K562 treated with DMSO at 1 percent for 12 hours (cell line): ENCODE data around the gene CEP250. TPM values are rescaled to one million over a fixed set of nuclear protein-coding genes. Genes with fewer than 3 reads are reported as not detected.

Source experiments
- total RNA-seq: library from RNA; unstranded; fragments of 300-600 nt; gene quantifications from 2 replicates; pipeline ENCODE4 v1.2.3, GENCODE V29; 2022; ENCODE audit not compliant: insufficient read depth

The CEP250 gene, protein sequence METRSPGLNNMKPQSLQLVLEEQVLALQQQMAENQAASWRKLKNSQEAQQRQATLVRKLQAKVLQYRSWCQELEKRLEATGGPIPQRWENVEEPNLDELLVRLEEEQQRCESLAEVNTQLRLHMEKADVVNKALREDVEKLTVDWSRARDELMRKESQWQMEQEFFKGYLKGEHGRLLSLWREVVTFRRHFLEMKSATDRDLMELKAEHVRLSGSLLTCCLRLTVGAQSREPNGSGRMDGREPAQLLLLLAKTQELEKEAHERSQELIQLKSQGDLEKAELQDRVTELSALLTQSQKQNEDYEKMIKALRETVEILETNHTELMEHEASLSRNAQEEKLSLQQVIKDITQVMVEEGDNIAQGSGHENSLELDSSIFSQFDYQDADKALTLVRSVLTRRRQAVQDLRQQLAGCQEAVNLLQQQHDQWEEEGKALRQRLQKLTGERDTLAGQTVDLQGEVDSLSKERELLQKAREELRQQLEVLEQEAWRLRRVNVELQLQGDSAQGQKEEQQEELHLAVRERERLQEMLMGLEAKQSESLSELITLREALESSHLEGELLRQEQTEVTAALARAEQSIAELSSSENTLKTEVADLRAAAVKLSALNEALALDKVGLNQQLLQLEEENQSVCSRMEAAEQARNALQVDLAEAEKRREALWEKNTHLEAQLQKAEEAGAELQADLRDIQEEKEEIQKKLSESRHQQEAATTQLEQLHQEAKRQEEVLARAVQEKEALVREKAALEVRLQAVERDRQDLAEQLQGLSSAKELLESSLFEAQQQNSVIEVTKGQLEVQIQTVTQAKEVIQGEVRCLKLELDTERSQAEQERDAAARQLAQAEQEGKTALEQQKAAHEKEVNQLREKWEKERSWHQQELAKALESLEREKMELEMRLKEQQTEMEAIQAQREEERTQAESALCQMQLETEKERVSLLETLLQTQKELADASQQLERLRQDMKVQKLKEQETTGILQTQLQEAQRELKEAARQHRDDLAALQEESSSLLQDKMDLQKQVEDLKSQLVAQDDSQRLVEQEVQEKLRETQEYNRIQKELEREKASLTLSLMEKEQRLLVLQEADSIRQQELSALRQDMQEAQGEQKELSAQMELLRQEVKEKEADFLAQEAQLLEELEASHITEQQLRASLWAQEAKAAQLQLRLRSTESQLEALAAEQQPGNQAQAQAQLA (N-terminal part only)
- 3.7 and 28.4 TPM in 2 replicates for total RNA-seq

DNA sequence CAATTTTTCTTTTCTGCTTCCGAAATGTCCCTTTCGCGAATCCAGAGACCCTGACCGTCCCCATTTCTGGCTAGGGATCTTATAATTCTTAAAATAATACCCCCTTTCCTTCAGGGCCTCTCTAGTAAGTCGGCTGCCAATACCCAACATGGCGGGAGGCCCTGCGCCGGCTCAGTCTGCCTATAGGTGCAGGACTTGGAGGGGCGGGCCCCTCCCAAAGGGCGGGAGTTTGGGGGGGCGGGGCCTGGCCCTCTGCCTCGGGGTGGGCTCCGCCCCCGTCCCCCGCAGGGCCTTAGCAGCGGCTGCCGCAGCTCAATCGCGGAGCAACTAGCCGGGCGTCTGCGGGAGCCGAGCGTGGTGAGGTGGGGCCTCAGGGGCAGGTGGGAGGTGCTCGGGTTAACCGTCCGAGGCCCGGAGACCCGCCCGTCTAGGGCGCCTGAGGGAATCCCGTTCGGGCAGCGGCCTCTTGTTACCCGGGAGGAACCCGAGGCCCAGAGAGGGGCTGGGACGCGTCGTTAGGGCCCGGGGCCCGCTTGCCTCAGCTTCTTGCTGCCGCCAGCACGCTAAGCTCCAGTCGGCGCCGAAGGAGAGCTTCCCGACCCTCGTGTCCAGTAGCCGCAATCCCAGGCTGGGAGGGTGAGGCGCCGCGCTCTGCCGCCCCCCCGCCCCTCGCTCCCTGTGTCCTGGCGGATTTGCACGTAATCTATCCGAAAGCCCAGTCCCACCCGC, at the start of gene CEP250:
Gene CEP250 (plus strand): TSS at position 718 of the 729 bp plus-strand sequence. CDS start 6,770 bp downstream, outside the sequence.

DNA sequence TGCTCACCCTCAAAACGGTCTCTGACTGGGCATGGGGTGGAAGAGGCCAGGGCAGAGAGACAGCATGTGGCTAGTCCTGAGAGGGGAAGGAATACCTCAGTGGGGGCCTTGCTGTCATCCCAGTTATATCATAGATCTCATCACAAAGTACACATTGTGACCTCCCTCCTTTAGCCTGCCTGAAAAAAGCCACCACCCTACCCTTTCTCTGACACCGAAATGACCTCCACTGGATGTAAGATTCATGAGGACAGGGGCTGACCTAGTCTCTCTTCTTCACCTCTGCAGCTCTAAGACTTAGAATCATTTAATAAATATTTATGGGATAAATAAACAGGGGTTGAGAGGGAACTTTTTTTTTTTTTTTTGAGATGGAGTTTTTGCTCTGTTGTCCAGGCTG, 74.2 kb downstream of the CEP250 start, which contains the start of gene C20orf173:
Gene C20orf173 (minus strand): TSS at position 101 of the 400 bp plus-strand sequence. CDS start 279 bp downstream, outside the sequence.

DNA sequence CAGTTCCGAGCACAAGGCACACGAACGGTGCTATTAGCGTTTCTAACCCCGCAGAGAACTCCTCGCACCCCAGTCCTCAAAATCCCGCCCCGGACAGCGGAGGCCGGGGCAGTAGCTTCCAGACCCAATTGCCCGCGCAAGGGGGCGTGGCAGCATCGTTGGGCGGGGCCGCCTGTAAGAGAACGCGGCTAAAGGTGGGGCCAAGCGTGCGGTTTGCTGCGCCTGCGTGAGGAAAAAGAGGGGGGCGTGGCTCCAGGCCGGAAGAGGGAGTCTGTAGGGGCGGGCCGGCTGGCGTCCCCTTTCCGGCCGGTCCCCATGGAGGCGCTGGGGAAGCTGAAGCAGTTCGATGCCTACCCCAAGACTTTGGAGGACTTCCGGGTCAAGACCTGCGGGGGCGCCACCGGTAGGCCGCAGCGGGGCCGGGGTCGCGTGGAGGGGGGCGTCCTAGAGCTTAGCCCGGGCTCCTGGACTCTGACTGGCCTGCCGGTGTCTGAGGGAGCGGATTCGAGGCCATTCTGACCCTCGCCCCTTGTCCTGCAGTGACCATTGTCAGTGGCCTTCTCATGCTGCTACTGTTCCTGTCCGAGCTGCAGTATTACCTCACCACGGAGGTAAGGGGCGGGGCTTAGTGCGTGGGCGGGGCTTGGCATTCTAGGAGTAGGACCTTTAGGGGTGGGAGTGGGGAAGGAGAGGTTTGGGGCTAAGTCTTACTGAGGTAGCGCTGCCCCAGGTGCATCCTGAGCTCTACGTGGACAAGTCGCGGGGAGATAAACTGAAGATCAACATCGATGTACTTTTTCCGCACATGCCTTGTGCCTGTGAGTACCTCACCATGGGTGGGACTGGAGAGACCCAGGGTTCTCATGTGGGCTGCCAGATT, 86.6 kb downstream of the CEP250 start, which contains the start of gene ERGIC3:
Gene ERGIC3 (plus strand): TSS at position 296 of the 880 bp plus-strand sequence. CDS start 20 bp downstream, at position 316.

Other genes with a start within 250 kb of the CEP250 start
- 0.35 TPM in 1 of 2 replicates, not detected in the other for gene MMP24, start 228.9 kb upstream of the CEP250 start, total RNA-seq
- gene MMP24OS, start 177.5 kb upstream of the CEP250 start, total RNA-seq = 108 and 115 TPM in 2 replicates
- gene EIF6, start 170.8 kb upstream of the CEP250 start, total RNA-seq = 147 and 233 TPM in 2 replicates
- gene FAM83C, start 163.2 kb upstream of the CEP250 start, total RNA-seq = not detected in 2 replicates
- gene UQCC1, start 43.6 kb upstream of the CEP250 start, total RNA-seq = 22.2 and 48.6 TPM in 2 replicates
- gene GDF5, start 17.4 kb upstream of the CEP250 start, total RNA-seq = not detected in 2 replicates
- gene C20orf173, start 74.1 kb downstream of the CEP250 start, total RNA-seq = not detected in 2 replicates
- 366 and 377 TPM in 2 replicates for gene ERGIC3, start 86.5 kb downstream of the CEP250 start, total RNA-seq
- gene SPAG4, start 160.2 kb downstream of the CEP250 start, total RNA-seq = 4.8 and 6.1 TPM in 2 replicates
- gene CPNE1, start 209.3 kb downstream of the CEP250 start, total RNA-seq = 108 and 148 TPM in 2 replicates
- gene RBM12, start 209.3 kb downstream of the CEP250 start, total RNA-seq = 13.9 and 40.7 TPM in 2 replicates
- gene NFS1, start 243.8 kb downstream of the CEP250 start, total RNA-seq = 33.3 and 40.4 TPM in 2 replicates
- gene ROMO1, start 243.8 kb downstream of the CEP250 start, total RNA-seq = 216 and 536 TPM in 2 replicates